ENCODE results near the gene FDXR.

FDXR gene

DNA sequence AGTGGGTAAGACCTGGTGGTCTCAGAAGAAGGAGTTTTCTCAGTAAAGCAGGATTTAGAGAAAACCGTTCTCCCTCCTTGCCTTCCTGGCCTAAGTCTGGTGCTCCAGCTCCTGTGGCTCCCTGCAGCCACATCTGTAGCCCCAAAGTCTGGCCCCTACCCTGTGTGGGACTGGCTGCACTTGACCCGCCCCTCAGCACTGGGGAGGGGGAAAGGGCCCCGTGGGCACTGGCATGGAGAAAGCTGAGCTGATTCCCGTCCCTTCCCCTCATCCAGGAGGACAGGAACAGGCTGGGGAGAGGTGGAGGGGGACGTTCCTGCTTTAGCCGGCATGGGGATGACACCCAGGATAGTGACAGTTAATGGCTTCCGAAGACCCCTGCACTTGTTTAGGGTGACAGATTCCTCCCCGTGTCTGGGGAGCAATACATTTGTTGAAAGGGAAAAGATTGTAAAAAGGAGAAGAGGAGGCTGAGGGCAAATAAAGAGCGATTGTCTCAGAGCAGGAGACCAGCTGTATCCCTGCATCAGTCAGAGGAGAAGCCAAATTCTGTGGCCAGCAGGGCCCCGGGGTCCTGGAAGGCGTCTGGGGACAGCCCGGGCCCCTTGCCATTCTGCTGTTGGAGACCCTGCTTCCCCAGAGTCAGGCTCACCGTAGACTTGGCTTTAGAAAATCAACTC lies 51.0 kb downstream of the FDXR start:
- DNase-seq (ENCODE audit: extremely low read depth, insufficient read length) = no peak
- TF ChIP-seq, protein P1, sequence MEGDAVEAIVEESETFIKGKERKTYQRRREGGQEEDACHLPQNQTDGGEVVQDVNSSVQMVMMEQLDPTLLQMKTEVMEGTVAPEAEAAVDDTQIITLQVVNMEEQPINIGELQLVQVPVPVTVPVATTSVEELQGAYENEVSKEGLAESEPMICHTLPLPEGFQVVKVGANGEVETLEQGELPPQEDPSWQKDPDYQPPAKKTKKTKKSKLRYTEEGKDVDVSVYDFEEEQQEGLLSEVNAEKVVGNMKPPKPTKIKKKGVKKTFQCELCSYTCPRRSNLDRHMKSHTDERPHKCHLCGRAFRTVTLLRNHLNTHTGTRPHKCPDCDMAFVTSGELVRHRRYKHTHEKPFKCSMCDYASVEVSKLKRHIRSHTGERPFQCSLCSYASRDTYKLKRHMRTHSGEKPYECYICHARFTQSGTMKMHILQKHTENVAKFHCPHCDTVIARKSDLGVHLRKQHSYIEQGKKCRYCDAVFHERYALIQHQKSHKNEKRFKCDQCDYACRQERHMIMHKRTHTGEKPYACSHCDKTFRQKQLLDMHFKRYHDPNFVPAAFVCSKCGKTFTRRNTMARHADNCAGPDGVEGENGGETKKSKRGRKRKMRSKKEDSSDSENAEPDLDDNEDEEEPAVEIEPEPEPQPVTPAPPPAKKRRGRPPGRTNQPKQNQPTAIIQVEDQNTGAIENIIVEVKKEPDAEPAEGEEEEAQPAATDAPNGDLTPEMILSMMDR (IDR thresholded peaks at IDR 0.05; ENCODE audit: insufficient read depth, low read length, poor library complexity, severe bottlenecking) = no peak
- H3K4me3 ChIP-seq (replicated peaks; ENCODE audit: low read depth, low read length) = no peak overlapping the region
- H3K27me3 ChIP-seq (replicated peaks; ENCODE audit: control insufficient read depth, insufficient read depth, low read length) = no peaks in the 10 kb centered on the region
- peaks cover 17% of the 10 kb centered on the region for H3K36me3 ChIP-seq (ENCODE audit: control insufficient read depth, insufficient read depth, low read length)

DNA sequence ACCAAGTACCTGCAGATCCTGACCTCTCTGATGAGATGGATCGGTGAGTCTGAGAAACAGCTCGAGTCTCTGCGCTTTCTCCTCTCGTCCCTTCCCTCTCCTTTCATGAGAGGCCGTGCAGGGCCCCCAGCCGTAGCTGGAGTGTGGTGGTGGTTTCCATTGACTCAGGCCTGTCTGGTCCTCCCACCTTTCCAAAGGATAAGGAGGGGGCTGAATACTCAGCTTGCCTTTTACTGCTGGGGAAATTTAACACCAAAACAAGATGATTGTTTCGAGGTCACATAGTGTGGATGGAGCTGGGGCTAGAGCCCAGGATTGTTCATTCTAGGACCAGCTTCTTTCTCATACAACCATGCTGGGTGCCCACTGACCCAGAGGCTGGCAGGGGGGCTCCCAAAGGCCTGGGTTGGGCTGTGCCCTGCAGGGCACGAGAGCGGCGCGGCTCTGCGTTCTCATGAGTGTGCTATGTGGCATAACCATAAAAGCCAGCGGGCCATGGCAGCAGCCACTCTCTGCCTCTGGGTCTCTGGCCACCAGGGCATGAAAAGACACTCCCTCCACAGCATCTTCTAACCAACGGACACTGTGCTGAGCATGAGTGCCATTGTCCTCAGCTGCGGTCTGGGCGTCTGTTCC lies 52.9 kb downstream of the FDXR start:
- Histone ChIP-seq H3K36me3 (ENCODE audit: control insufficient read depth, insufficient read depth, low read length) (peaks cover 13% of the 10 kb centered on the region), H3K4me3 (replicated peaks; ENCODE audit: low read depth, low read length) (no peak overlapping the region), H3K27me3 (replicated peaks; ENCODE audit: control insufficient read depth, insufficient read depth, low read length) (no peaks in the 10 kb centered on the region)
- DNase-seq (ENCODE audit: extremely low read depth, insufficient read length) = no peak
- TF ChIP-seq, protein P1 (IDR thresholded peaks at IDR 0.05; ENCODE audit: insufficient read depth, low read length, poor library complexity, severe bottlenecking) = no peak

DNA sequence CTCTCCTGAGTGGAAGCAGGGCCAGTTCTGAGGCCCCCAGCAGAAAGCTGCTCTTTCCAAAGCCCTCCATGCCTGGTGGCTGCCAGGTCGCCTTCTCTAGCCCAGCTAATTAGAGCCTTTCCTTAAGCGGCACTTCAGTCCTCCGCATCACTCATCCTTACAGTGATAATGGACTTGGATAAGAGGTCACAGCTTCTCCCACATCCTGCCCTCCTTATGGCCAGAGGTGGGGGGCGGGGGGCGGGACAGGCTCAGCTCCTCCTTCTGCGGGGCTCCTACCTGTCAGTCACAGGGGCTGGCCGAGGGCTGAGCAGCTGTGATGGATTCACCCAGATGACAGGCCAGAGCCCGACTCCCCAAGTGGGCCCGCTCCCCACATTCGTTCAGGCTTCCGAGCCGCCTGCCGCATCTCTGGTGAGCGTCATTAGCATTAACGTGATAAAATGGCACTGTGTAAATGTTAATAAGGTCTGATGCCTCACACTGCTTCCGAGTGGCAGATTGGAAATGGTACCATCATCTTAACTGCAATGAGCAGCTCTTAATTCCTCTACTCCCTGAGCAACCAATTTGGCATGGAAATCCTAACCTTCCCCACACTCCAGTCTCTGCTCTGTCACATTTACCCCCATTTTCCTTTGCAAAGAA lies 54.4 kb downstream of the FDXR start:
- H3K36me3 ChIP-seq (ENCODE audit: control insufficient read depth, insufficient read depth, low read length) = peaks cover 7% of the 10 kb centered on the region
- no peak for DNase-seq (ENCODE audit: extremely low read depth, insufficient read length)
- no peak overlapping the region for H3K4me3 ChIP-seq (replicated peaks; ENCODE audit: low read depth, low read length)
- TF ChIP-seq, protein P1 (IDR thresholded peaks at IDR 0.05; ENCODE audit: insufficient read depth, low read length, poor library complexity, severe bottlenecking) = no peak
- H3K27me3 ChIP-seq (replicated peaks; ENCODE audit: control insufficient read depth, insufficient read depth, low read length) = no peaks in the 10 kb centered on the region

DNA sequence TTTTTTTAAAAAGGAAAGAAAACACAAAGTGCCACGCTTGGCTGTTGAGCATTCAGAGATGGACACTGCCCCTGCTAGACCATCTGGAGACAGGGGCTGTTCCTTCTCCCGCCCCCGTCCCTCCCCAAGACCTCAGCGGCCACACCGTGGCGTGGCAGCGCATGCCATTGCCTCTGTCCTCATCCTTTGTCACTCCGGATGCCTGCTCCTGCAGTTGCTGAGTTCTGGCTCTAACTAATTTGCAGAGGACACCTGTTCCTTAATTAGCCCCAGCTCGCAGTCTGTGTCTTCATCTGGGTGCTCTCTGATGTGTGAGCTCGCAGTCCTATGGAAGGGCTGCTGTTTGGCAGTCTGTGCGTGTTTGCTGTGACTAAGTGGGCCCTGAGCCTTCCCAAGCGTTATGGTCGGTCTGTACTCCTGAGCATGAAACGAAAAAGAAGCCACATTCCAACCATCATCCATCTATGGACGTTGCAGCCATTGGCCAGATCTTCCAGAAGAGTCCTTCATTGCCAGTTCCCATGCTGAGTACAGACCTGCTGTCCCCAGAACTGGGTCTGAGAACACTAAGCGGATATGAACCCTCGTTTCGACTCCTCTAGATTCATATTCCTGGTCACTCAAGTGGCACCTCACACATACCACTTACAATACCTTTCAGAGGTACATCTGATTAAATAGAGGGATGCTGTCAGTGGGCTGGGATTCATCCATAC lies 55.7 kb downstream of the FDXR start:
- no peak overlapping the region for H3K4me3 ChIP-seq (replicated peaks; ENCODE audit: low read depth, low read length)
- peaks cover 6% of the 10 kb centered on the region for H3K36me3 ChIP-seq (ENCODE audit: control insufficient read depth, insufficient read depth, low read length)
- no peak for DNase-seq (ENCODE audit: extremely low read depth, insufficient read length)
- TF ChIP-seq, protein P1 (IDR thresholded peaks at IDR 0.05; ENCODE audit: insufficient read depth, low read length, poor library complexity, severe bottlenecking) = no peak
- no peaks in the 10 kb centered on the region for H3K27me3 ChIP-seq (replicated peaks; ENCODE audit: control insufficient read depth, insufficient read depth, low read length)

DNA sequence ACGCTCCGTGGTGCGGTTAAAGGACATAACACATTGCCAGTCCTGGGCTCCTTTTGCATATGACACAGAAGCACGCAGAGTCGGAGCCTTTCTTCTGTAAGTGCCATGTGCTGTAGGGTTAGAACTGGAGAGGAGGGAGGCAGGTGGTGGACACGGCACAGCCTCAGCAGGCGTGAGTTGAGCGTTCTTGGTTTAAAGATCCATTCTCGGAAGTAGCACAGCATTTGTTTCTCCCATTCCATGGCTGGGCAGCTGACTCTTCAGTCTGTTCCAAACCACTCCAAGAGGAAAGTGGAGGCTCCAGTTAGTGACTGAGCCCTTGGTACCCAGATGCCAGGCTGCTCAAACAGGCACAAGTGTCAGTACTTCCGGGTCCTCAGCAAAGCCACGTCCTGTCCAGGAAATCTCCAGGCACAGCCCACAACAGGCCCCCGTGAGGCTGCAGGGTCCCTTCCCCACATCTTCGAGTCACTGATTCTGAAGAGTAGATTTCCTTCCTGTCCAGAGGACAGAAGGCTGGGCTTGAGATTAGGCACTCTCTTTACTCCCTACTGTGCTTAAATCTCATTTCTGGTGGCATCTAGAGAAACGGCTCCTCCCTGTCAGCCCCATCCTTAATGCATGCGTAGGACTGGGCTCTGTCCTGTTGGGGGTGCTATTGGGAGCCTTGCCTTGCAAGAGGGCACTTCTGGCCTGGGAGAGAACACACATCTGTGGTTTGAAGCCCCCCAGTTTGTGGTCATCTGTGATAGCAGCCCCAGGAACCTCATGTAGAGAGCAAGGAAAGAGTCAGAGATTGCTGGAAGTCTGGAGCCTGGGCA lies 57.0 kb downstream of the FDXR start:
- H3K4me3 ChIP-seq (replicated peaks; ENCODE audit: low read depth, low read length) = no peak overlapping the region
- no peaks in the 10 kb centered on the region for H3K27me3 ChIP-seq (replicated peaks; ENCODE audit: control insufficient read depth, insufficient read depth, low read length)
- H3K36me3 ChIP-seq (ENCODE audit: control insufficient read depth, insufficient read depth, low read length) = peaks cover 5% of the 10 kb centered on the region
- TF ChIP-seq, protein P1 (IDR thresholded peaks at IDR 0.05; ENCODE audit: insufficient read depth, low read length, poor library complexity, severe bottlenecking) = peak; percentile 7
- DNase-seq (ENCODE audit: extremely low read depth, insufficient read length) = no peak

Data from GM06990 (cell line).